HepG2 (cell line): ENCODE measurements around the gene PDK2. TPM values are rescaled to one million over a fixed set of nuclear protein-coding genes. Genes with fewer than 3 reads are reported as not detected.
A peak's percentile ranks its signal among the peaks of the same experiment; 100 is the strongest.

Experiments
- CAMTA2 ChIP-seq: sonication (generic); formaldehyde crosslinking; IDR thresholded peaks from 2 replicates; pipeline ENCODE4 v1.4.0; 2020; ENCODE audit warnings: mild to moderate bottlenecking, missing genetic modification reagents, borderline replicate concordance
- CBX1 ChIP-seq: IDR thresholded peaks from one replicate; pipeline ENCODE4 v1.6.1; 2016; ENCODE audit warnings: antibody characterized with exemption, low read depth
- CBX5 ChIP-seq: sonication (generic); formaldehyde crosslinking; IDR thresholded peaks from 2 replicates; pipeline ENCODE4 v1.4.0; 2020; ENCODE audit warnings: missing genetic modification reagents, borderline replicate concordance
- CCDC6 ChIP-seq: sonication (generic); formaldehyde crosslinking; IDR thresholded peaks from 2 replicates; pipeline ENCODE4 v1.8.1; 2022; ENCODE audit warnings: mild to moderate bottlenecking, missing genetic modification reagents, moderate library complexity
- HNRNPH1 ChIP-seq: fragments of 200-400 bp; formaldehyde crosslinking; optimal IDR thresholded peaks from 2 replicates; pipeline ENCODE3; 2017; ENCODE audit warnings: mild to moderate bottlenecking, low read depth, low read length
- KLF13 ChIP-seq: sonication (generic); formaldehyde crosslinking; IDR thresholded peaks from 2 replicates; pipeline ENCODE4 v1.4.0; 2020; ENCODE audit warnings: mild to moderate bottlenecking, missing genetic modification reagents
- KLF15 ChIP-seq: sonication (generic); formaldehyde crosslinking; IDR thresholded peaks from 2 replicates; pipeline ENCODE4 v1.8.1; 2023; ENCODE audit warnings: borderline replicate concordance, mild to moderate bottlenecking, inconsistent platforms, missing genetic modification reagents, mixed read lengths
- KLF16 ChIP-seq, 2 experiments: sonication (generic) in 1 of 2; formaldehyde crosslinking in 1 of 2; IDR thresholded peaks; 2 replicates each; pipeline versions ENCODE4 v1.6.1 to v1.8.0; 2016 to 2023; ENCODE audit warnings: missing genetic modification reagents in 2 of 2, missing compliant biosample characterization in 1 of 2
- KLF6 ChIP-seq: IDR thresholded peaks from 2 replicates; pipeline ENCODE4 v1.8.0; 2016; ENCODE audit warnings: missing biosample characterization, missing genetic modification reagents
- LBX2 ChIP-seq: sonication (generic); formaldehyde crosslinking; IDR thresholded peaks from 2 replicates; pipeline ENCODE4 v1.5.0; 2020; ENCODE audit warnings: missing genetic modification reagents, mild to moderate bottlenecking, borderline replicate concordance
- RAD21 ChIP-seq: fragments of 450-650 bp; formaldehyde crosslinking; IDR thresholded peaks from 2 replicates; pipeline ENCODE4 v1.5.0; 2020; ENCODE audit warnings: mild to moderate bottlenecking
- RCOR2 ChIP-seq: IDR thresholded peaks from 2 replicates; pipeline ENCODE4 v1.6.1; 2016; ENCODE audit warnings: missing biosample characterization, missing genetic modification reagents
- SALL2 ChIP-seq: sonication (generic); formaldehyde crosslinking; IDR thresholded peaks from 2 replicates; pipeline ENCODE4 v1.8.1; 2023; ENCODE audit warnings: mild to moderate bottlenecking, missing genetic modification reagents, inconsistent platforms
- SKIL ChIP-seq: sonication (generic); formaldehyde crosslinking; IDR thresholded peaks from 2 replicates; pipeline ENCODE4 v1.8.0; 2022; ENCODE audit warnings: missing genetic modification reagents, mild to moderate bottlenecking, moderate library complexity, borderline replicate concordance
- ZFY ChIP-seq: sonication (generic); formaldehyde crosslinking; IDR thresholded peaks from 2 replicates; pipeline ENCODE4 v1.4.0; 2020; ENCODE audit warnings: missing genetic modification reagents
- ZNF275 ChIP-seq: sonication (generic); formaldehyde crosslinking; IDR thresholded peaks from 2 replicates; pipeline ENCODE4 v1.8.0; 2022; ENCODE audit warnings: missing genetic modification reagents, mild to moderate bottlenecking, inconsistent platforms, borderline replicate concordance
- ZNF563 ChIP-seq: sonication (generic); formaldehyde crosslinking; IDR thresholded peaks from 2 replicates; pipeline ENCODE4 v1.8.0; 2022; ENCODE audit warnings: mild to moderate bottlenecking, moderate library complexity, missing genetic modification reagents
- ZNF605 ChIP-seq: sonication (generic); formaldehyde crosslinking; IDR thresholded peaks from 2 replicates; pipeline ENCODE4 v1.8.0; 2022; ENCODE audit warnings: mild to moderate bottlenecking, missing genetic modification reagents
- ZNF646 ChIP-seq: sonication (generic); formaldehyde crosslinking; IDR thresholded peaks from 2 replicates; pipeline ENCODE4 v1.9.0; 2021; ENCODE audit warnings: mild to moderate bottlenecking, missing genetic modification reagents
- ZNF782 ChIP-seq: sonication (generic); formaldehyde crosslinking; IDR thresholded peaks from 2 replicates; pipeline ENCODE4 v1.4.0; 2020; ENCODE audit warnings: missing genetic modification reagents, mild to moderate bottlenecking, borderline replicate concordance
- polyA plus RNA-seq, 8 experiments: library from polyadenylated mRNA; depleted of rRNA in 3 of 8; stranded (reverse) in 7 of 8; unstranded in 1 of 8; fragments of >200 nt; fragmentation: Illumina TruSeq in 4 of 8; extraction: Trizol in 4 of 8; gene quantifications; 2 replicates each; pipeline versions ENCODE4 v1.2.1 to v1.2.3, GENCODE V29; 2011 to 2016; ENCODE audit warnings: low read depth in 4 of 8, missing spikeins in 1 of 8, mixed read lengths in 1 of 8; ENCODE audit not compliant: insufficient read depth in 1 of 8
- total RNA-seq, 5 experiments: library from RNA; depleted of rRNA; stranded (reverse); fragments of >200 nt; fragmentation: Illumina TruSeq; extraction: Trizol; gene quantifications; 2 replicates each; pipeline ENCODE4 v1.2.3, GENCODE V29; 2016; ENCODE audit warnings: low read depth in 1 of 5

The PDK2 gene
- total and polyA plus RNA-seq, 2 of the 13 experiments (the other 11 are each of a cell fraction or from before 2014, with no cell fraction given) = 18.5 to 59.7 TPM

GRCh38 chr17:50151937-50152547, 56.9 kb downstream of the PDK2 start (continued):
- TF ChIP-seq ZNF646 (CRISPR knock-in tag) = no peak
- TF ChIP-seq KLF6 (CRISPR knock-in tag) = peak; percentile 62; the same call in 1 of the 2 replicates
- TF ChIP-seq ZNF563 (CRISPR knock-in tag) = 0 out of 2 replicates have a peak, but pooled peaks have one; percentile 39
- no peak for TF ChIP-seq CAMTA2
- TF ChIP-seq ZFY (CRISPR knock-in tag) = peak; percentile 77
- TF ChIP-seq ZNF275 (CRISPR knock-in tag) = peak; percentile 63; the same call in 1 of the 2 replicates
- no peak for TF ChIP-seq LBX2
- TF ChIP-seq KLF15 (CRISPR knock-in tag) = no peak
- TF ChIP-seq RCOR2 = peak; percentile 72
- no peak for TF ChIP-seq KLF13 (CRISPR knock-in tag)
- no peak for TF ChIP-seq SKIL (CRISPR knock-in tag)
- no peak; the same call in 1 of the 2 replicates for TF ChIP-seq SALL2
- peak in 1 of 2 experiments; percentile 67; a peak in 1 of 4 replicates for TF ChIP-seq KLF16 (CRISPR knock-in tag; IDR thresholded peaks at IDR 0.05)
- TF ChIP-seq RAD21 (CRISPR knock-in tag) = no peak; the same call in 1 of the 2 replicates
- TF ChIP-seq CBX5 (CRISPR knock-in tag) = peak; percentile 73; the same call in 1 of the 2 replicates
- TF ChIP-seq ZNF605 (CRISPR knock-in tag) = peak; percentile 81
- no peak for TF ChIP-seq HNRNPH1
- no peak for TF ChIP-seq CBX1
- TF ChIP-seq ZNF782 = no peak
- no peak for TF ChIP-seq CCDC6
